ENCODE data around the gene MYPOP. TPM values are rescaled to one million over a fixed set of nuclear protein-coding genes. Genes with fewer than 3 reads are reported as not detected.

Gene MYPOP
- total RNA-seq, 1 experiment from 2014 or later: 9.0 TPM

GRCh38 chr19:45876161-45876410 lies 26.3 kb downstream of the MYPOP start:
- H3K9ac ChIP-seq (ENCODE audit: extremely low read depth, insufficient read length, low read length): no peak overlapping the region
- H3K9me3 ChIP-seq (ENCODE audit: control insufficient read depth, low read depth, low read length): no peaks in the 10 kb centered on the region
- DNase-seq: no peak
- peaks cover 3% of the 10 kb centered on the region for H3K23me2 ChIP-seq (ENCODE audit: insufficient read length, low read depth, low read length, poor library complexity, severe bottlenecking)
- H2AK5ac ChIP-seq (ENCODE audit: insufficient read length, low read length): no peak overlapping the region
- H3K4me2 ChIP-seq (ENCODE audit: insufficient read depth, insufficient read length, low read length): peak overlapping the region; percentile 23
- no peak overlapping the region for H2BK120ac ChIP-seq (ENCODE audit: low read depth, low read length, poor library complexity, severe bottlenecking)
- H3K18ac ChIP-seq (ENCODE audit: insufficient read length, low read depth, low read length): no peak overlapping the region
- no peaks in the 10 kb centered on the region; the same call in 1 of the 2 replicates for H3K4me1 ChIP-seq (ENCODE audit: insufficient read depth, low read length)
- no peak overlapping the region for H3K27ac ChIP-seq (ENCODE audit: insufficient read length, low read depth, low read length)
- H2BK12ac ChIP-seq (ENCODE audit: insufficient read length, low read depth, low read length): no peak overlapping the region
- no peak overlapping the region for H2BK5ac ChIP-seq (ENCODE audit: insufficient read length, low read length)
- H2BK15ac ChIP-seq (ENCODE audit: low read depth, low read length): no peak overlapping the region
- no peak overlapping the region for H3T11ph ChIP-seq (ENCODE audit: low read length)
- no peaks in the 10 kb centered on the region for H3K9me3 Mint-ChIP-seq
- H4K8ac ChIP-seq (replicated peaks; ENCODE audit: insufficient read length, low read depth, low read length): no peak overlapping the region
- peak overlapping the region; percentile 62 to 76; a peak in 4 of 5 replicates for H3K4me3 Mint-ChIP-seq
- H4K91ac ChIP-seq (ENCODE audit: insufficient read length, low read depth, low read length): no peak overlapping the region
- H3K14ac ChIP-seq (ENCODE audit: insufficient read depth, low read length): no peak overlapping the region
- TF ChIP-seq CTCF (conservative IDR thresholded peaks at IDR 0.05): no peak
- H4K20me1 ChIP-seq (ENCODE audit: control insufficient read depth, insufficient read depth, insufficient read length): peaks cover 3% of the 10 kb centered on the region
- no peak overlapping the region for H2AFZ ChIP-seq (ENCODE audit: low read length)
- H3K56ac ChIP-seq (ENCODE audit: insufficient read length, low read depth, low read length): no peak overlapping the region
- H3K27ac Mint-ChIP-seq: peak overlapping the region in 2 of 3 experiments; percentile 17 to 85; a peak in 4 of 7 replicates
- H4K5ac ChIP-seq (ENCODE audit: insufficient read length, low read depth, low read length): no peak overlapping the region
- H3K27me3 ChIP-seq (ENCODE audit: insufficient read depth, low read length): no peaks in the 10 kb centered on the region
- H2BK20ac ChIP-seq (ENCODE audit: low read depth, low read length, poor library complexity, severe bottlenecking): no peak overlapping the region
- no CpG with 5 or more reads among the region's 4 CpGs for WGBS (ENCODE audit: extremely low coverage, insufficient read length, low lambda C conversion rate)
- no peaks in the 10 kb centered on the region for H3K79me2 ChIP-seq (ENCODE audit: insufficient read depth, low read length)
- no peak overlapping the region for H3K4ac ChIP-seq (ENCODE audit: low read depth, low read length)
- H3K4me1 Mint-ChIP-seq: peaks cover 28 to 44% of the 10 kb centered on the region in 2 experiments
- H3K23ac ChIP-seq (ENCODE audit: insufficient read length, low read depth, low read length): no peak overlapping the region
- no peaks in the 10 kb centered on the region for H3K79me1 ChIP-seq (ENCODE audit: insufficient read depth, low read depth, low read length, poor library complexity, severe bottlenecking)
- peaks cover 2% of the 10 kb centered on the region for H3K27me3 Mint-ChIP-seq (ENCODE audit: low read depth)
- peaks cover 8 to 25% (median 20%) of the 10 kb centered on the region in 3 experiments; a peak in 6 of 7 replicates for H3K36me3 Mint-ChIP-seq (ENCODE audit: insufficient read depth in 1 of 3, low read depth in 3 of 3)
